Common myeloid progenitor, CD34-positive (primary cell): ENCODE measurements around the gene MYMK.

Experiments used
- CTCF ChIA-PET: fragments of 350-600 bp; sonication (Branson Sonifier 250); formaldehyde crosslinking; loops from one replicate; lab custom pipeline; 2021; ENCODE audit warnings: antibody characterized with exemption; lab: Charles Lee
- POLR2A ChIA-PET: fragments of 350-600 bp; sonication (Branson Sonifier 250); formaldehyde crosslinking; loops from one replicate; lab custom pipeline; 2021; ENCODE audit warnings: antibody characterized with exemption; lab: Charles Lee
- DNase-seq, 3 donors: peaks; one replicate each; pipeline versions ENCODE4 v3.0.0 to v3.0.0-alpha.2; 2013
- H3K27ac ChIP-seq, 2 experiments: 1 replicate in 1 of 2; 2 replicates in 1 of 2; pipeline ENCODE4 v1.7.0; 2013; ENCODE audit warnings: inconsistent platforms in 2 of 2, low read length in 2 of 2, mild to moderate bottlenecking in 2 of 2, low read depth in 1 of 2, moderate library complexity in 1 of 2; ENCODE audit not compliant: severe bottlenecking in 2 of 2, insufficient read depth in 1 of 2, poor library complexity in 1 of 2
- H3K27me3 ChIP-seq, 5 experiments: replicated peaks in 2 of 5; 1 replicate in 3 of 5; 2 replicates in 2 of 5; pipeline versions ENCODE4 v1.6.1 to v1.7.0; 2013; ENCODE audit warnings: low read length in 4 of 5, mild to moderate bottlenecking in 2 of 5, moderate library complexity in 2 of 5, inconsistent platforms in 1 of 5; ENCODE audit not compliant: insufficient read depth in 5 of 5, control insufficient read depth in 4 of 5
- H3K36me3 ChIP-seq, 4 experiments: 1 replicate in 2 of 4; 2 replicates in 2 of 4; pipeline versions ENCODE4 v1.6.1 to v1.7.0; 2013; ENCODE audit warnings: low read length in 3 of 4, control low read depth in 1 of 4, mild to moderate bottlenecking in 1 of 4; ENCODE audit not compliant: control insufficient read depth in 4 of 4, insufficient read depth in 4 of 4
- H3K4me1 ChIP-seq, 4 experiments: 1 replicate in 3 of 4; 2 replicates in 1 of 4; pipeline versions ENCODE4 v1.6.1 to v1.7.1; 2013; ENCODE audit warnings: low read length in 3 of 4, mild to moderate bottlenecking in 3 of 4, control low read depth in 1 of 4, inconsistent platforms in 1 of 4, moderate library complexity in 1 of 4; ENCODE audit not compliant: control insufficient read depth in 4 of 4, insufficient read depth in 4 of 4; ENCODE audit errors: control extremely low read depth in 1 of 4
- H3K4me3 ChIP-seq, 7 experiments: 1 replicate in 4 of 7; 2 replicates in 3 of 7; pipeline versions ENCODE4 v1.5.1 to v1.7.0; 2013; ENCODE audit warnings: mild to moderate bottlenecking in 7 of 7, low read length in 6 of 7, moderate library complexity in 6 of 7, inconsistent platforms in 2 of 7, low read depth in 2 of 7, control low read depth in 1 of 7; ENCODE audit not compliant: insufficient read depth in 4 of 7, control insufficient read depth in 1 of 7; ENCODE audit errors: extremely low read depth in 1 of 7
- H3K9me3 ChIP-seq, 5 experiments: 1 replicate in 4 of 5; 2 replicates in 1 of 5; pipeline versions ENCODE4 v1.6.1 to v1.7.1; 2013; ENCODE audit warnings: low read length in 4 of 5, mild to moderate bottlenecking in 2 of 5, inconsistent platforms in 1 of 5, low read depth in 1 of 5, moderate library complexity in 1 of 5; ENCODE audit not compliant: control insufficient read depth in 4 of 5, insufficient read depth in 2 of 5; ENCODE audit errors: control extremely low read depth in 1 of 5
- WGBS: methylation state at CpG from one replicate; pipeline ENCODE4 v1.1.5; 2013; ENCODE audit not compliant: insufficient coverage; 5-methylcytosine and 5-hydroxymethylcytosine counted together

Gene MYMK

GRCh38 chr9:133489253-133490190 lies 35.2 kb downstream of the MYMK start:
- DNase-seq = no peak
- no peaks in the 10 kb centered on the region for H3K27me3 ChIP-seq
- H3K36me3 ChIP-seq = no peaks in the 10 kb centered on the region
- ChIA-PET CTCF (interaction anchor here (0.7 to 1.5 kb wide), 5 partner anchors 75 to 302 kb away, joined by 3 to 6 read pairs (median 3); no protein-coding TSS in a partner anchor), POLR2A (no interaction called here)
- no peak overlapping the region for H3K27ac ChIP-seq
- H3K4me3 ChIP-seq = no peak overlapping the region
- peaks cover 0 to 18% (median 15%) of the 10 kb centered on the region in 4 experiments for H3K4me1 ChIP-seq
- H3K9me3 ChIP-seq = no peaks in the 10 kb centered on the region
- 96% methylated on average over 10 of the region's 19 CpGs for WGBS

- no peak for DNase-seq
- Histone ChIP-seq H3K36me3 (no peaks in the 10 kb centered on the region), H3K9me3 (no peaks in the 10 kb centered on the region), H3K4me3 (no peak overlapping the region), H3K27ac (no peak overlapping the region), H3K4me1 (peaks cover 0 to 18% (median 15%) of the 10 kb centered on the region in 4 experiments), H3K27me3 (no peaks in the 10 kb centered on the region)
- WGBS = 93% methylated on average over 18 of the region's 18 CpGs
- ChIA-PET CTCF (interaction anchor here (0.7 to 1.4 kb wide), 5 partner anchors 21 to 237 kb away, joined by 3 to 6 read pairs (median 4); no protein-coding TSS in a partner anchor), POLR2A (no interaction called here)
Measured at GRCh38 chr9:133488686-133489252, 36.0 kb downstream of the MYMK start.

GRCh38 chr9:133487331-133487725 lies 37.4 kb downstream of the MYMK start:
- CTCF ChIA-PET = interaction anchor here (0.5 to 6.0 kb wide), 14 partner anchors 8 to 302 kb away, joined by 3 to 52 read pairs (median 6); no protein-coding TSS in a partner anchor
- POLR2A ChIA-PET = no interaction called here
- 86% methylated on average over 8 of the region's 8 CpGs for WGBS
- Histone ChIP-seq H3K9me3 (no peaks in the 10 kb centered on the region), H3K4me1 (peaks cover 0 to 18% (median 15%) of the 10 kb centered on the region in 4 experiments), H3K27ac (no peak overlapping the region), H3K36me3 (no peaks in the 10 kb centered on the region), H3K4me3 (no peak overlapping the region), H3K27me3 (no peaks in the 10 kb centered on the region)
- DNase-seq = no peak

- Histone ChIP-seq H3K4me3 (peak overlapping the region in 4 of 7 experiments; percentile 33 to 58 (median 40)), H3K36me3 (no peaks in the 10 kb centered on the region), H3K27ac (no peak overlapping the region), H3K27me3 (no peaks in the 10 kb centered on the region), H3K4me1 (peaks cover 0 to 18% (median 14%) of the 10 kb centered on the region in 4 experiments), H3K9me3 (no peaks in the 10 kb centered on the region)
- CTCF ChIA-PET = interaction anchor here (0.7 to 6.0 kb wide), 16 partner anchors 8 to 298 kb away, joined by 3 to 52 read pairs (median 5); partner anchors contain the start of genes MED22 and RPL7A
- POLR2A ChIA-PET = no interaction called here
- WGBS = 58% methylated on average over 8 of the region's 25 CpGs
- peak in 2 of 3 donors; percentile 42 to 58 for DNase-seq
Measured at GRCh38 chr9:133485531-133486260, 39.1 kb downstream of the MYMK start.

- POLR2A ChIA-PET = no interaction called here
Measured at GRCh38 chr9:133484671-133485437, 39.9 kb downstream of the MYMK start.

GRCh38 chr9:133483611-133484010 lies 41.1 kb downstream of the MYMK start:
- CTCF ChIA-PET = interaction anchor here (1.1 to 6.0 kb wide), 5 partner anchors 9 to 297 kb away, joined by 3 to 52 read pairs (median 5); no protein-coding TSS in a partner anchor
- WGBS = 97% methylated on average over 9 of the region's 9 CpGs
- Histone ChIP-seq H3K36me3 (no peaks in the 10 kb centered on the region), H3K4me3 (no peak overlapping the region), H3K27me3 (no peaks in the 10 kb centered on the region), H3K9me3 (no peaks in the 10 kb centered on the region), H3K4me1 (peaks cover 3 to 32% (median 24%) of the 10 kb centered on the region in 4 experiments), H3K27ac (no peak overlapping the region)
- POLR2A ChIA-PET = no interaction called here
- DNase-seq = no peak

More at GRCh38 chr9:133484671-133485437, 39.9 kb downstream of the MYMK start:
- no peak for DNase-seq
- Histone ChIP-seq H3K27ac (no peak overlapping the region), H3K4me1 (peaks cover 0 to 19% (median 14%) of the 10 kb centered on the region in 4 experiments), H3K36me3 (no peaks in the 10 kb centered on the region), H3K27me3 (no peaks in the 10 kb centered on the region), H3K9me3 (no peaks in the 10 kb centered on the region), H3K4me3 (no peak overlapping the region)
- CTCF ChIA-PET = interaction anchor here (0.7 to 6.0 kb wide), 17 partner anchors 10 to 297 kb away, joined by 3 to 52 read pairs (median 4); partner anchors contain the start of genes MED22 and RPL7A
- 88% methylated on average over 19 of the region's 22 CpGs for WGBS
